Measurements from ENCODE around the gene THADA.
A peak's percentile ranks its signal among the peaks of the same experiment; 100 is the strongest.
"Not testable (repeated sequence)": the region's sequence is repeated elsewhere in the genome, so short reads cannot be mapped to it uniquely, and the experiment has no call there.

THADA gene

GRCh38 chr2:43317680-43318079, 278.2 kb downstream of the THADA start:
- peak; percentile 37 for DNase-seq

GRCh38 chr2:43317194-43317593, 278.6 kb downstream of the THADA start:
- DNase-seq, result no peak

GRCh38 chr2:43315482-43315881, 280.4 kb downstream of the THADA start:
- no peak for DNase-seq

GRCh38 chr2:43314299-43314927, 281.4 kb downstream of the THADA start:
- DNase-seq, result no peak

GRCh38 chr2:43313642-43314017, 282.2 kb downstream of the THADA start:
- DNase-seq, result no peak

GRCh38 chr2:43312755-43313641, 282.8 kb downstream of the THADA start:
- DNase-seq, result peak; percentile 54

GRCh38 chr2:43311276-43311675, 284.6 kb downstream of the THADA start:
- DNase-seq, result peak; percentile 33

GRCh38 chr2:43309935-43310334, 285.9 kb downstream of the THADA start:
- no peak for DNase-seq

GRCh38 chr2:43307973-43308372, 287.9 kb downstream of the THADA start:
- no peak for DNase-seq

GRCh38 chr2:43307046-43307445, 288.8 kb downstream of the THADA start:
- no peak for DNase-seq

- DNase-seq, result no peak
These were observed 289.6 kb downstream of the THADA start for GRCh38 chr2:43306197-43306596.

- no peak for DNase-seq
These were observed 290.3 kb downstream of the THADA start for GRCh38 chr2:43305517-43305916.

- DNase-seq, result no peak
These were observed 290.8 kb downstream of the THADA start for GRCh38 chr2:43305012-43305411.

GRCh38 chr2:43303889-43304288, 291.9 kb downstream of the THADA start:
- DNase-seq, result no peak

- DNase-seq, result no peak
These were observed 292.8 kb downstream of the THADA start for GRCh38 chr2:43302961-43303494.

- DNase-seq, result no peak
These were observed 293.5 kb downstream of the THADA start for GRCh38 chr2:43302182-43302960.

GRCh38 chr2:43300781-43301583, 294.9 kb downstream of the THADA start:
- DNase-seq, result no peak

- no peak for DNase-seq
These were observed 295.6 kb downstream of the THADA start for GRCh38 chr2:43300222-43300621.

GRCh38 chr2:43298500-43298899, 297.3 kb downstream of the THADA start:
- no peak for DNase-seq

- DNase-seq, result not testable (repeated sequence)
These were observed 298.1 kb downstream of the THADA start for GRCh38 chr2:43297740-43298139.

- DNase-seq, result no peak
These were observed 300.8 kb downstream of the THADA start for GRCh38 chr2:43294973-43295603.

Data from fibroblast of skin of back (primary cell).